ENCODE results near the gene RECQL5.

DNA sequence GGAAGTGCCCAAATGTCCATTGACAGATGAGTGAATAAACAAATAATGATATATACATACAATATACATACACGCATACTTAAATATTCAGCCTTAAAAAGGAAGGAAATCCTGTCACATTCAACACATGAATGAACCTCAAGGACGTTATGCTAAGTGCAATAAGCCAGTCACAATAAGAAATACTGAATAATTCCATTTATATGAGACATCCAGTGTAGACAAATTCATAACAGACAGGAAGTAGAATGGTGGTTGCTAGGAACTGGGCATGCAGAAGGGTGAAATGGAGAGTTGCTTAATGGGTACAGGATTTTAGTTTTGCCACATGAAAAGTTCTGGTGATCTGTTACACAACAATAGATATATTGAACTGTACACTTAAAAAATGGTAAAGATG, 45.5 kb upstream of the RECQL5 start:
- TF ChIP-seq CTCF (IDR thresholded peaks at IDR 0.05) (no peak), POLR2A (IDR thresholded peaks at IDR 0.05) (no peak)
